NCI-H460 (cell line): ENCODE results near the gene UGT2B17. TPM values are rescaled to one million over a fixed set of nuclear protein-coding genes. Genes with fewer than 3 reads are reported as not detected.
"Not testable (repeated sequence)": the region's sequence is repeated elsewhere in the genome, so short reads cannot be mapped to it uniquely, and the experiment has no call there.

Experiments
- DNase-seq: peaks from one replicate; pipeline ENCODE4 v3.0.0-alpha.2; 2016; ENCODE audit warnings: low read depth; ENCODE audit errors: extremely low read depth
- total RNA-seq: library from RNA; depleted of rRNA; stranded (reverse); fragments of >200 nt; shearing (Covaris generic); gene quantifications from 2 replicates; pipeline ENCODE4 v1.2.3, GENCODE V29; 2014

The UGT2B17 gene
- total RNA-seq, 1 experiment from 2014 or later, result not detected

DNA sequence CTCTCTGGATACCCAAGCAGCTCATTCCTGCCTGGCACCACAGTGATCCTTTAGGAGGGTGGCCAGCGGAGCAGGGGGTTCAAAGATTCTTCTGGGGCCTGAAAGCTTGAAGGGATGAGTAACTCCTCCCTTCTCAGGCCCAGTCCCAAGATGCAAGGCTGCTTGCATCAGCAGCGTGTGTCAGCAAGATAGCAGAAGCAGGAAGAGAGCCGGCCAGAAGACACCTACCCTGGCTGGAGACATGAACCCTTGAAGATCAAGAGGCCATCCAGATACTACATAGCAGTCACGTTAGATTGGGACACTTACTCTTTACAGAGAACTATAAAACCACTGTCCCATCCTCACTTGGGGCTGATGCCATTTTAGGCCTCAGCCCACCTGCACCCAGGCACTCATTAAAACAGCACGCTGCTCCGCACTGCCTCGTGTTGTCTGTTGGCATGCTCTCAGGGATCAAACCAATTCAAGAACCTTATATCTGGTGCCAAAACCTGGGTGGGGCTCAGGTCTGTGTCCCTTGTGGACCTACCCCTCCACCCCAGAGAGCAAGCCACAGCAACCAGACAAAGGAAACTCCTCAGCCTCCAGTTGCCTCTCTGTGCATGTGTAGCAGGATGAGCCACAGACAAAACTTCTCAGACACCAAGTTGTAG is 6.5 kb downstream of the UGT2B17 start:
- DNase-seq, result no peak

DNA sequence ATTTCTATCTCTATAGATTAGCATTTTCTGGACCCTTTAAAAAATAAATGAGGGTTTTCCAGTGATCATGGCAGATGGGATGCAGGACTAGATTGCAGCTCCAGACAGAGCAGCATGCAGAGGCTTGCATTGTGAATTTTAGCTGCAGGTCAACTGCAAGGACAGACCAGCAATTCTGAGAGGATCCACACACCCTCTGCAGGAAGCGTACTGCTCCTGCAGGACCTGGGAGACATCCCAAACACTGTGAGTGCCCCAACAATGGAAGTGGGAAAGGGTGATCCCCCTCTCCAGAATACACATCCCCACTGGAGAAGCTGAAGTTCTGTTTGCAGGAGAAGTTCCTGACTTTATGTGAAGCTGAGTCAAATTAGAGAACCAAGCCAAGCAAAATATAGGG is 7.1 kb downstream of the UGT2B17 start:
- DNase-seq, result not testable (repeated sequence)

GRCh38 chr4:68568535-68568934 is 7.6 kb downstream of the UGT2B17 start:
- DNase-seq, result not testable (repeated sequence)

DNA sequence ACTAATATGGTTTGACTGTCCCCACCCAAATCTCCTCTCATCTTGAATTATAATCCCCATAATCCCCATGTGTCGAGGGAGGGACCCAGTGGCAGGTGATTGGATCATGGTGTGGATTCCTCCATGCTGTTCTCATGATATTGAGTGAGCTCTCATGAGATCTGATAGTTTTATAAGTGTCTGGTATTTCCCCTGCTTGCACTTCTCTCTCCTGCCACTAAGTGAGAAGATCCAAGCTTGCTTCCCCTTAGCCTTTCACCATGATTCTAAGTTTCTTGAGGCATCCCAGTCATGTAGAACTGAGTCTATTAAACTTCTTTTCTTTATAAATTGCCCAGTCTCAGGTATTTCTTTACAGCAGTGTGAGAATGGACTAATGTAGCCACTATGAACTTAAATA is 9.8 kb downstream of the UGT2B17 start:
- not testable (repeated sequence) for DNase-seq

GRCh38 chr4:68565082-68565481 is 11.0 kb downstream of the UGT2B17 start:
- not testable (repeated sequence) for DNase-seq

DNA sequence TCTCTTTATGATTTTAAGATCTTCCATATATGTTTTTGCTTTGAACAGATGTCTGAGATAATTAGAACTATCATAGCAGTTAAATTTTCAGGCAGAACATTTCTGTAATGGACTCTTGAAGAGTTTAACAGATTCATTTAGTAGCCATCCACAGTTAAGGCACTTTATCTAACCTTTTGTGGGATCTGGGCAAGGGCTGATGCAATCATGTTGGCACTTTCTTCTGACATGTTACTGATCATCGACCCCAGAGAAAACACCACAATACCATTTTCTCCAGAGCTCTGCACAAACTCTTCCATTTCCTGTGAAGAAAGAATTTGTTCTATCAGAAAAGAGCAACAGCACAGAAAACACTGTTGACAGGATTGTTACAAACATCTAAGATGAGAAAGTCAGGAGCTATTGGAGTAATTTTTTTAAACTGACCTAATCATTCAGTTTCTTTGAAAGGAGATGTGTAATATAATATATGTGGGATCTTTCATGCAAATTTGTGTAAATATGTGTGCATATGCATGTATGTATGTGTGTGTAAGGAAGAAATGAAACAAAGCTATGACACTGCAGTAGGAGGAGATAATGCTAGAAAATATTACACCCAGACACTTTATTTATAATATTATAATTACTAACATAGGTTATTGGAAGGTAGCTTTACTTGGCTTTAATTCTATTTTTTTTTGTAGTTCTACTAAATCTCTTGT is 15.6 kb downstream of the UGT2B17 start:
- not testable (repeated sequence) for DNase-seq

GRCh38 chr4:68553830-68554229 is 22.3 kb downstream of the UGT2B17 start:
- DNase-seq, result not testable (repeated sequence)

DNA sequence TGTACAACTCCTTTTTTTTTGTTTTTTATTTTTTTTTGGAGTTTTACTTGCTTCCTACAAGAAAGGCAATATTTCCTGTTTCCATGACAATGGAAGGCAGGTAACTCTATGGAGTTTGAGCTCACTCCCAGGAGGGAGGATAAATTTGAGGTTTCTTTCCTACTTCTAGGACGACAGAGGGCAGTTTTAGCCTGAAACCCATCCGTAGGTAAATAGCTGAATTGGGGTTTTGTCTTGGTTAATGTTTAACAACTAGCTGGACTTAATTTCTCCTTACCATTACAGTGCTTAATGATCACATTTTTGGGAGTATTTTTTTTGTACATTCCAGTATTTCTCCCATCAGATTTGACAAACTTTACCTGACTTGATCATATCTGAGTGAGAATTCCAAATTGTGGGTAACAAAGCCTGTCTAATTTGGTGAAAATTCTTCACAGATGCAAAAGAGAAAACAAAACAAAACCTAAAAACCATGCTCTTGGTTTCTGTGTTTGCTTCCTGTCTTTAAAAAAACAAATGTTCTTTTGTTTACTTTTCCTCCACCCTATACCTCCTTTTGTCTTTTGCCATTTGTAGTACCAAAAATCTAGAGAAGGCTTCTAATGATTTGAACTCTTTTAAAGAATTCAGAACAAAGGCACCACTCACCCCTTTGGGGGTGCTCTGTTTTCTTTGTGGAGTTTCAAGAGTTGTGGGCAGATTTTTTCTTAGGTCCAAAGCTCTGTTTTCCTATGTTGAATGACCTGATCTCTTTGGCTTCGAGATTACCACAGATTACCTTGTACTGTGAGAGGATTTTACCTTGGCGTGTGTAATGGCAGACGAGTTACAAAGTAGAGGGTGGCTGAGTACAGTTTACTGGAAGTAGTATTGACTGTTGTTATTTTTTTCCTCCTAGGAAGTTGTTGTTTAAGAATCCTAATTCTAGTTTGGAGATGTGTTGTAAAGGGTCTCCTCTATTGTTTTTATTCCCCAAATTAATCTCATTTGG is 23.0 kb downstream of the UGT2B17 start:
- DNase-seq, result not testable (repeated sequence)

DNA sequence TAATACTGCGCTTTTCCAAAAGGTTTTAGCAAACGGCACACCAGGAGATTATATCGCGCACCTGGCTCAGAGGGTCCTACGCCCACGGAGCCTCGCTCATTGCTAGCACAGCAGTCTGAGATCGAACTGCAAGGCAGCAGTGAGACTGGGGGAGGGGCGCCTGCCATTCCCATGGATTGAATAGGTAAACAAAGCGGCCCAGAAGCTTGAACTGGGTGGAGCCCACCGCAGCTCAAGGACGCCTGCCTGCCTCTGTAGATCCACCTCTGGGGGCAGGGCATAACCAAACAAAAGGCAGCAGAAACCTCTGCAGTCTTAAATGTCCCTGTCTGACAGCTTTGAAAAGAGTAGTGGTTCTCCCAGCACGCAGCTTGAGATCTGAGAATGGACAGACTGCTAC is 33.4 kb downstream of the UGT2B17 start:
- not testable (repeated sequence) for DNase-seq

- DNase-seq, result no peak
Observed at GRCh38 chr4:68536375-68536774, 39.7 kb downstream of the UGT2B17 start.

DNA sequence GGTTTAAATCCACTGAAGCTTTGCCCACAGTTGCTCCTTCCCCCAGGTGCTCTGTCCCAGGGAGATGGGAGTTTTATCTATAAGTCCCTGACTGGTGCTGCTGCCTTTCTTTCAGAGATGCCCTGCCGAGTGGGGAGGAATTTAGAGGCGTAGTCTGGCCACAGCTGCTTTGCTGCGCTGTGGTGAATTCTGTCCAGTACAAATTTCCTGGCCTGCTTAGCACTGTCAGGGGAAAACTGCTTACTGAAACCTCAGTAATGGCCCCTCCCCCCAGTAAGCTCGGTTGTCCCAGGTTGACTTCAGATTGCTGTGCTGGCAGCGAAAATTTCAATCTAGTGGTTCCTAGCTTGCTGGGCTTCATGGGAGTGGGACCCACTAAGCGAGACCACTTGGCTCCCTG is 40.1 kb downstream of the UGT2B17 start:
- no peak for DNase-seq

GRCh38 chr4:68522232-68522631 is 53.9 kb downstream of the UGT2B17 start:
- not testable (repeated sequence) for DNase-seq

DNA sequence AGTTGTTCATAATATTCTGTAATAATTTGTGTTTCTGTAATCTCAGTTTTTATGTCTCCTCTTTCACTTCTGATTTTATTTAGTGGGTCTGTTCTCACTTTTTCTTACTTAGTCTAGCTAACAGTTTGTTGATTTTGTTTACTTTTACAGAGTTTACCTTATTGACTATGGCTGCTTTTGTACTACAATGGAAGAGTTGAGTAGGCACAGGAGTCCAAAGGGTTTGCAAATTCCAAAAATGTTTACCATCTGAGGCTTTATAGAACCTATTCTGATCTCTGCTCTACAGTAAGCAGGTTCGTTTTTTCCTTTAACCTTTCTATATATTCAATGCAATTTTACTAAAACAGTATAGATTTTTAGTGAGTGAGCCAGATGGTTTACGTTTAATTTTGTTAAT is 55.1 kb downstream of the UGT2B17 start:
- DNase-seq, result no peak

DNA sequence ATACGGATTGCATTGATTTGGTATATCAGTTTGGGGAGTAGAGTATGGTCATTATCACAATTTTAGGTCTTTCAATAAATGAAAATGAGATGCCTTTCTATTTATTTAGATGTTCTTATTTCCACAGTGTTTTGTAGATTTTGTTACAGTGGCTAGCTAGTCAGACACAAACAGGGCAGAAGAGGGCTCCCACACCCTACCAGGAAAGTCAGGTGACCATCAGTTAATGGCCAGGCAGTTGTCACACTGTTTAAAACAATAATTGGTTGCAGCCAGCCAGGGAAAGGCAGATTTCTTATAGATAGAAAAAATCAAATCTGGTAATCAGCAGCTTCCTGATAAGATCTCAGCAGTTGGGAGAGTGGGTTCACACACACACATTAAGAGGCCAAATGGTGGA is 57.2 kb downstream of the UGT2B17 start:
- no peak for DNase-seq

DNA sequence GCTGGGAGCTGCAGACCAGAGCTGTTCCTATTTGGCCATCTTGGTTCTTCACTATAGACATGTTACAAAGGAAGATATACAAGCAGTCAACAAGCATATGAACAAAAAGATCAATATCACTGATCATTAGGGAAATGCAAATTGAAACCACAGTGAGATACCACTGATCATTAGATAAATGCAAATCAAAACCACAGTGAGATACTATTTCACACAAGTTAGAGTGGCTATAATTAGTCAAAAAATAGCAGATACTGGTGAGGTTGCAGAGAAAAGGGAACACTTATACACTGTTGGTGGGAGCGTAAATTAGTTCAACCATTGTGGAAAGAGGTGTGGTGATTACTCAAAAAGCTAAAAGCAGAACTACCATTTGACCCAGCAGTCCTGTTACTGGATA is 70.7 kb downstream of the UGT2B17 start:
- DNase-seq, result not testable (repeated sequence)

DNA sequence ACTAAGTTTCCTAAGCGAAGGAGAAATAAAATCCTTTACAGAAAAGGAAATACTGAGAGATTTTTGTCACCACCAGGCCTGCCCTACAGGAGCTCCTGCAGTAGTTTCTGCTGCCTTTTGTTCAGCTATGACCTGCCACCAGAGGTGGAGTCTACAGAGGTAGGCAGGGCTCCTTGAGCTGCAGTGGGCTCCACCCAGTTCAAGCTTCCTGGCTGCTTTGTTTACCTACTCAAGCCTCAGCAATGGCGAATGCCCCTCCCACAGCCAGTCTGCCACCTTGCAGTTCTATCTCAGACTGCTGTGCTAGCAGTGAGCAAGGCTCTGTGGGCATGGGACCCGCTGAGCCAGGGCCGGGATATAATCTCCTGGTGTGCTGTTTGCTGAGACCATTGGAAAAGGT is 71.3 kb downstream of the UGT2B17 start:
- DNase-seq, result not testable (repeated sequence)

DNA sequence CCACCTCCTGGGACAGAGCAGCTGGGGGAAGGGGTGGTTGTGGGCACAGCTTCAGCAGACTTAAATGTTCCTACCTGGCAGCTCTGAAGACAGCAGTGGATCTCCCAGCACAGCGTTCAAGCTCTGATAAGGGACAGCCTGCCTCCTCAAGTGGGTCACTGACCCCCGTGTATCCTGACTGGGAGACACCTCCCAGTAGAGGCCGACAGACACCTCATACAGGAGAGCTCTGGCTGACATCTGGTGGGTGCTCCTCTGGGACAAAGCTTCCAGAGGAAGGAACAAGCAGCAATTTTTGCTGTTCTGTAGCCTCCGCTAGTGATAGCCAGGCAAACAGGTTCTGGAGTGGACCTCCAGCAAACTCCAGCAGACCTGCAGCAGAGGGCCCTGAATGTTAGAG is 72.7 kb downstream of the UGT2B17 start:
- not testable (repeated sequence) for DNase-seq

- DNase-seq, result no peak
Observed at GRCh38 chr4:68499021-68499420, 77.1 kb downstream of the UGT2B17 start.

DNA sequence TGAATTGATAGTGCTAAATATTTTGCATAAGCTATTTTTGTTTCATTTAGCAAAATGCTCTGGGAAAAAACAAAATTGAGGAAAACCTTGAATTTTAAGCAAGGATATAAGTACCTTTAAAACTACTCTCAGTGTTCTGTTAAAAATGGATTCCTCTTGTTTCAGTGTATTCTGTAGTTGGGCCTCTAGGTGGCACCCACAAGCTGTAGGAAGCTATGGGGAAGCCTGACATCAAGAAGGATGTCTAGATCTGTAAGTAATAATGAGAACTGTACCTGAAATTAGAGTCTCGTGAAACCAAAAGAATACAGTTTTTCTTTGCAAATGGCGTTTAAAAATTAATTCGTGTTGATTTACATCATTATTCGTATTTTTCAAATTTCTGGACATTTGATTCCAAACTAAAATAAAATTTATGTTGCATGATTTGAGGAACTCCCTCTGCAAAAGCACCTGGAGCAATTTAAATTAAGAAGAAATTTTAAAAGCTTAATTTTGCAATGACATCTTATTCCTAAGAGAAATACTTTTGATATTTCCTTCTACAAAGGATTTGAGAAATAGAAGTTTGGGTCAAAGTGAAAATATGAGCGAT is 77.6 kb downstream of the UGT2B17 start:
- DNase-seq, result peak; percentile 58

- DNase-seq, result no peak
Observed at GRCh38 chr4:68494688-68495087, 81.4 kb downstream of the UGT2B17 start.
